ENCODE data around the gene CFAP92. TPM values are rescaled to one million over a fixed set of nuclear protein-coding genes. Genes with fewer than 3 reads are reported as not detected.

CFAP92 gene
- total RNA-seq, 1 donor from 2014 or later: under 0.01 TPM

GRCh38 chr3:128911911-128912310 lies 82.0 kb downstream of the CFAP92 start:
- FAIRE-seq (no peak), DNase-seq (ENCODE audit: low read depth) (no peak)
- no peak for TF ChIP-seq CTCF (IDR thresholded peaks at IDR 0.05; ENCODE audit: insufficient read depth, low read length, severe bottlenecking)
- peaks cover 45% of the 10 kb centered on the region for H3K36me3 ChIP-seq (ENCODE audit: control insufficient read depth, insufficient read depth, low read length)
- H3K27me3 ChIP-seq (ENCODE audit: control insufficient read depth, insufficient read depth, low read length): no peaks in the 10 kb centered on the region
- no peak overlapping the region for H3K4me3 ChIP-seq (ENCODE audit: low read depth, low read length)

GRCh38 chr3:128910006-128910405 lies 83.9 kb downstream of the CFAP92 start:
- Histone ChIP-seq H3K27me3 (ENCODE audit: control insufficient read depth, insufficient read depth, low read length) (no peaks in the 10 kb centered on the region), H3K36me3 (ENCODE audit: control insufficient read depth, insufficient read depth, low read length) (peaks cover 46% of the 10 kb centered on the region), H3K4me3 (ENCODE audit: low read depth, low read length) (no peak overlapping the region)
- FAIRE-seq: no peak
- no peak for DNase-seq (ENCODE audit: low read depth)
- TF ChIP-seq CTCF (IDR thresholded peaks at IDR 0.05; ENCODE audit: insufficient read depth, low read length, severe bottlenecking): no peak

- Histone ChIP-seq H3K27me3 (ENCODE audit: control insufficient read depth, insufficient read depth, low read length) (no peaks in the 10 kb centered on the region), H3K36me3 (ENCODE audit: control insufficient read depth, insufficient read depth, low read length) (peaks cover 41% of the 10 kb centered on the region), H3K4me3 (ENCODE audit: low read depth, low read length) (no peak overlapping the region)
- no peak for TF ChIP-seq CTCF (IDR thresholded peaks at IDR 0.05; ENCODE audit: insufficient read depth, low read length, severe bottlenecking)
- FAIRE-seq (no peak), DNase-seq (ENCODE audit: low read depth) (no peak)
These were observed 84.9 kb downstream of the CFAP92 start for GRCh38 chr3:128908951-128909350.

- no peak overlapping the region for H3K4me3 ChIP-seq (ENCODE audit: low read depth, low read length)
- DNase-seq (ENCODE audit: low read depth) (no peak), FAIRE-seq (no peak)
- H3K27me3 ChIP-seq (ENCODE audit: control insufficient read depth, insufficient read depth, low read length): no peaks in the 10 kb centered on the region
- peaks cover 44% of the 10 kb centered on the region for H3K36me3 ChIP-seq (ENCODE audit: control insufficient read depth, insufficient read depth, low read length)
- no peak for TF ChIP-seq CTCF (IDR thresholded peaks at IDR 0.05; ENCODE audit: insufficient read depth, low read length, severe bottlenecking)
These were observed 86.0 kb downstream of the CFAP92 start for GRCh38 chr3:128907706-128908445.

- no peak overlapping the region for H3K4me3 ChIP-seq (ENCODE audit: low read depth, low read length)
- TF ChIP-seq CTCF (IDR thresholded peaks at IDR 0.05; ENCODE audit: insufficient read depth, low read length, severe bottlenecking): no peak
- H3K36me3 ChIP-seq (ENCODE audit: control insufficient read depth, insufficient read depth, low read length): peaks cover 47% of the 10 kb centered on the region
- no peak for FAIRE-seq
- H3K27me3 ChIP-seq (ENCODE audit: control insufficient read depth, insufficient read depth, low read length): no peaks in the 10 kb centered on the region
- DNase-seq (ENCODE audit: low read depth): no peak
These were observed 86.9 kb downstream of the CFAP92 start for GRCh38 chr3:128906804-128907525.

Data from bronchial epithelial cell (primary cell).